NCI-H1694 treated with DMSO at 0.1 percent for 48 hours (cell line): Measurements from ENCODE around the gene OR8K5.
"Not testable (repeated sequence)": the region's sequence is repeated elsewhere in the genome, so short reads cannot be mapped to it uniquely, and the experiment has no call there.

Source experiments
- DNase-seq: peaks from one replicate; lab custom pipeline; 2025; lab: John Stamatoyannopoulos, UW

OR8K5 gene

GRCh38 chr11:56160217-56160616 lies at the start of gene OR8K5:
OR8K5 (minus strand) TSS chr11:56160317; CDS start chr11:56160317, 0 bp downstream.
- DNase-seq, result no peak

DNA sequence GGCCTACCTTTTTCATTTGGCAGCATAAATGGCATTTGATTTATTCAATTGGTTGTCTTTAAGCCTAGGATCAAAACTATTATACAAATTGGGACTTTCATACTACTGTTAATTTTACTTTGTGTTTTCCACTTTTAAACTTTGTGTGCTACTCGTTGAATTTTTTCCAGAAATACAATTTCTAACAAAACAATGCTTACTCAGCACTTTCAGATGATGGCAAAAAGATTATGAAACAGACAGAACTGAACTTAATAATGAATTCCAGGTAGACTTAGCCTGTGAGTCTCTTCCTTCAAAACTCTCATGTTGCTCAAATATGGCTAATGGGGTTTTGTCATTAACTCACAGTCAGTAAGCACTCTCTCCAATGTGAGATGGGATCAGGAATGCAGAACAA lies 47.7 kb upstream of the OR8K5 start:
- DNase-seq, result no peak

DNA sequence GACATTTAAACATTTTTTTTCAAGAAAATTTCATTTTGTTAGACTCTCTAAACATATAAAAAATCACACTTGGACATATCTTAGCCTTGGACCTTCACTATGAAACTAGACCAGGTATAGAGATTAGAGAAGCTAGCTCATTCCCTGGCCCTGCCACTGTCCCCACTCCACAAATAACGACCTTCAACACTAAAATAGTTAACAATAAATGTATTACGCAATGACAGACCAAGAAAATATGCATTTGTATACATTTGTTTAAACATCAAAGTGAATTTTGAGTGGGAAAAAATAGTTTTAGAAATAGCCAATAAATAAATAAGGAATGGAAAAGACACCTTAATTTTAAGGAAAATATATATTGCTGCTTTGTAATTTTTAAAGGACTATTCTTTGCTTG lies 37.2 kb upstream of the OR8K5 start:
- DNase-seq, result no peak

DNA sequence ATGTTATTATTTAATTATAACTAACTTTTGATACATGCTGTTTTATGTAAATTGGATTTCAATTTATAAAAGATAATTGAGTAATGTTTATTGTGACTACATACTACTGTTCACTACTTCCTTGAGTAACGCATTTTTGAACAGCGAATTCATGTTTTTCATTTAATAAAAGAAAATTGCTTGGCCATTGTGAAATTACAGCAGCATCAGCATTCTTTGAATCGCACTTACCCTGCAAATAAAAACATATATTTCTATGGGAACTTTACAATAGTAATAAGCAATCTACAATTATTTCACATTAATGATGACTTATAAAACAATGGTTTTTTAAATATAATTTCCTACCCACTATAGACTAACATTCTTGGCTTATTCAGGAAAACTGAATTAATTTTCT lies 36.6 kb upstream of the OR8K5 start:
- DNase-seq, result no peak

DNA sequence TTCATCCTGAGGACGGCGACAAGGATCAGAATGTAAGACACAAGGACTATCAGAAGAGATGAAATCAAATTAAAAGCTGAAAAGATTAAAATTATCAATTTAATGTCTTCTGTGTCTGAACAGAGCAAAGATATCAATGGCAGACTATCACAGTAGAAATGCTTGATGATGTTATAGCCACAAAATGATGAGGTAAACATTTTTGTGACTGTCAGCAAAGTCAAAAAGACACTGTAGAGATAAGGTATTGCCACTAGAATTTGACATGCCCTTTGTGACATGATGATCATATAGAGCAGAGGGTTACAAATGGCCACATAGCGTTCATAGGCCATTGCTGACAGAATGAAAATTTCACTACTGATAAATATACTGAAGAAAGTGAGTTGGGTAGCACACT lies 28.5 kb upstream of the OR8K5 start:
- DNase-seq, result no peak

DNA sequence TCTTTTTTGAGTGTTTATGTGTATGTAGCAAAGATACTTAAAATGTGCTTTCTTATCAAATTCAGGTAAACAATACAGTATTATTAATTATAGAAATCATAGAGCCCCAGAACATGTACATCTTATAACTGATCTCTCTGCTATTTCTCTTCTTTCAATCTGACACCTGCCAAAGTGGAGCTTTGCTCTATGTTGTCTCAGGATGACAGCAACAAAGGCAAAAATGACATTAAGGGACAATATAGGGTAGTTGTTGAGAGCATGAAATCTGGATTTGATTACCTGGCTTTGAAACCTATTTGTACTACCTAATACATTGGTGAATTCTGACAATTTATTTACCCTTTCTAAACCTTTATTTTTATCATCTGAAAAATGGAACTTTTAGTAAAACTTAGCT lies 23.3 kb upstream of the OR8K5 start:
- DNase-seq, result no peak

DNA sequence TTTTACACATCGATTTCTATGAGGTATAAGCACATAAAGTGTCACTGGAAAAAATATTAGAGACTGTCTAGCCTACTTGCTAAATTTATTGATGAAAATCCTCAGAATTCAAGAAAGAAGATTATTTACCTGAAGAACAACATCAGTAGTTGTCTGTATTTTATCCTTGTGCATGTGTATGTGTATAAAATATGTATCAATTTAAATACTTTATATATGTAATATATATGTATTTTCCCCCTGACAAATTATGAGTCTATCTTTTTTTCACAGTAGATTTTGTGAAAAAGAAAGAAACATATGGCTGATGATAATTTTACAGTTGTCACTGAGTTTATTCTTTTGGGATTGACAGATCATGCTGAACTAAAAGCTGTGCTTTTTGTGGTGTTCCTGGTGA lies 16.2 kb upstream of the OR8K5 start, which contains the start of gene OR5J2:
Gene OR5J2, plus strand, starts transcription at position 301 of the 400 bp plus-strand sequence. Its CDS starts 0 bp downstream, at position 301.
- DNase-seq, result no peak

- DNase-seq, result no peak
Measured at GRCh38 chr11:56172256-56172830, 12.2 kb upstream of the OR8K5 start.

DNA sequence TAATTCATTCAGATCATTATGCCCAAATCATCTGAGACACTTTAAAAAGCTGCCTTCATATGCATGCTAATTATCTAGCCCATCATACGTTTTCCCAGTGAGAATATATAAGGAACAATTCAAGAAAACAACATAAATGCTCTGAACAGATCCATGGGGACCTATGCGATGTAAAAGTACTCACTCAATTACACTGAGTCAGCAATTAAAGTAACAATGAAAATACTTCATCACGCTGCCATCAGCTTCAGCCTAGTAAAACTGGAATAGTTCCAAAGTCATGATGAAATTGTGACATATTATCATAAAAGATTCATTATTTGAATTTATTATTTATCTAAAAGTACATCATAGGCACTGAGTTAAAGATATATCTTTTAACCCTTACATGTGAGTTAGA lies 3.7 kb upstream of the OR8K5 start:
- no peak for DNase-seq

GRCh38 chr11:56152333-56152732 lies 7.8 kb downstream of the OR8K5 start:
- DNase-seq, result no peak

GRCh38 chr11:56151376-56151775 lies 8.7 kb downstream of the OR8K5 start:
- no peak for DNase-seq

GRCh38 chr11:56143681-56144080 lies 16.4 kb downstream of the OR8K5 start:
- not testable (repeated sequence) for DNase-seq

DNA sequence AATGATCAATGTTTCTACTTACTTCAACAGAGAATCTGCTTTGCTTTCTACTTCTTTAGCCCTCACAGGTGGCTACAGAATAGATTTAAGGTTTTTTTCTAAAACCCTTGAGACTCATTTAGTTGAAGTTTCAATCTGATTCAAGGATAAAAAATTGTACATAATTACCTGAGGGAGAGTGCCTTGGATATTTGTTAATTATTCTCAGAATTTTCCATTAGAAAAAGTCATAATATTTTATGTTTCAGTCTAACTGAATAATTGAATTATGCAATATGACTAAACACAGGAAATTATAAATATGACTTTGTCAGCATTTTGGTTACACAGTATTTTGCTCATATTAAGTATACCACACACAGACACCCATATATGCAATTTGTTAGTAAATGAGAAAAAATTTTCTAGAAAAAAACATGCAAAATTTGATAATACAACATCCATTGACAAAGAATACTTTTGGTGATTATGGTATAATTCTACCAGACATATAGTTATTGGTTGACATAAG lies 19.9 kb downstream of the OR8K5 start, which contains the start of gene OR8J3:
Gene OR8J3, minus strand, starts transcription at position 51 of the 511 bp plus-strand sequence. CDS start 2,483 bp downstream, outside the sequence.
- DNase-seq, result no peak

GRCh38 chr11:56122073-56122472 lies 38.0 kb downstream of the OR8K5 start, which contains the start of gene OR8H3:
OR8H3 (plus strand) TSS chr11:56122373; CDS start chr11:56122373, 0 bp downstream.
- no peak for DNase-seq
